GM12878 (cell line): ENCODE results near the gene EHD4. TPM values are rescaled to one million over a fixed set of nuclear protein-coding genes. Genes with fewer than 3 reads are reported as not detected.

Source experiments
- ATAC-seq: fragments of 200-7000 bp; cut with Tn5 transposase; 3 replicates; pipeline ENCODE4 v1.9.1; 2020; ENCODE audit warnings: mild to moderate bottlenecking, moderate library complexity
- BruUV-seq: library from RNA; stranded (reverse); fragments of 400-500 nt; replicated peaks from 2 replicates; lab custom pipeline; 2021; lab: Mats Ljungman, UMichigan
- CTCF ChIA-PET: fragments of 300-600 bp; sonication (Branson Sonifier 250); formaldehyde crosslinking; extraction: SDS; loops from one replicate; lab custom pipeline; 2021; ENCODE audit warnings: inconsistent platforms; lab: Yijun Ruan, JAX
- POLR2A ChIA-PET: fragments of 350-600 bp; formaldehyde crosslinking; extraction: SDS; loops from one replicate; lab custom pipeline; 2021; ENCODE audit warnings: inconsistent platforms; lab: Charles Lee
- RAD21 ChIA-PET: fragments of 300-600 bp; sonication (Branson Sonifier 250); formaldehyde crosslinking; loops from one replicate; lab custom pipeline; 2023; ENCODE audit warnings: antibody characterized with exemption; ENCODE audit not compliant: unreplicated experiment; lab: Charles Lee
- SMC1A ChIA-PET: fragments of 300-600 bp; sonication (Branson Sonifier 250); formaldehyde crosslinking; loops from one replicate; lab custom pipeline; 2023; ENCODE audit not compliant: unreplicated experiment, uncharacterized antibody; lab: Charles Lee
- DNase-seq: peaks from one replicate; pipeline ENCODE4 v3.0.0-alpha.2; 2011; ENCODE audit warnings: low read depth, low spot score
- FAIRE-seq: peaks from 3 replicates; lab custom pipeline; 2011; peaks lifted over from hg19 to GRCh38; lab: Jason Lieb, UNC
- H2AFZ ChIP-seq: 2 replicates; pipeline ENCODE4 v1.6.0; 2011; ENCODE audit warnings: low read depth, low read length, control low read depth; ENCODE audit not compliant: control insufficient read depth
- H3K27ac ChIP-seq: 2 replicates; pipeline ENCODE4 v1.5.1; 2011; ENCODE audit warnings: control low read depth; ENCODE audit not compliant: control insufficient read depth, insufficient read depth
- H3K27me3 ChIP-seq, 2 experiments: replicated peaks in 1 of 2; 2 replicates each; pipeline versions ENCODE4 v1.6.0 to v1.6.1; 2011; ENCODE audit warnings: low read length in 1 of 2; ENCODE audit not compliant: control insufficient read depth in 2 of 2, insufficient read depth in 2 of 2
- H3K36me3 ChIP-seq, 2 experiments: 2 replicates each; pipeline ENCODE4 v1.5.1; 2011; ENCODE audit warnings: low read length in 1 of 2; ENCODE audit not compliant: control insufficient read depth in 2 of 2, insufficient read depth in 2 of 2
- H3K4me1 ChIP-seq: 2 replicates; pipeline ENCODE4 v1.6.1; 2011; ENCODE audit warnings: mild to moderate bottlenecking, low read length, moderate library complexity, mixed read lengths; ENCODE audit not compliant: control insufficient read depth, insufficient read depth
- H3K4me2 ChIP-seq: 2 replicates; pipeline ENCODE4 v1.6.0; 2011; ENCODE audit warnings: control low read depth; ENCODE audit not compliant: control insufficient read depth, insufficient read depth
- H3K4me3 ChIP-seq: fragments of 200-600 bp; sonication (generic); 2 replicates; pipeline ENCODE4 v1.5.1; 2016
- H3K79me2 ChIP-seq: 2 replicates; pipeline ENCODE4 v1.6.0; 2011; ENCODE audit warnings: low read length; ENCODE audit not compliant: control insufficient read depth, insufficient read depth
- H3K9ac ChIP-seq: 2 replicates; pipeline ENCODE4 v1.8.0; 2011; ENCODE audit warnings: low read length, control low read depth, mixed read lengths; ENCODE audit not compliant: control insufficient read depth, insufficient read depth
- H3K9me3 ChIP-seq: replicated peaks from 3 replicates; pipeline ENCODE4 v1.5.1; 2011; ENCODE audit warnings: mild to moderate bottlenecking, low read length; ENCODE audit not compliant: control insufficient read depth, insufficient read depth
- H4K20me1 ChIP-seq: 2 replicates; pipeline ENCODE4 v1.6.0; 2011; ENCODE audit not compliant: control insufficient read depth, insufficient read depth
- ATF7 ChIP-seq: fragments of 450-650 bp; IDR thresholded peaks from 2 replicates; pipeline ENCODE4 v1.6.1; 2016; ENCODE audit warnings: low read depth, mild to moderate bottlenecking
- BCLAF1 ChIP-seq: fragments of 450-650 bp; IDR thresholded peaks from 2 replicates; pipeline ENCODE4 v1.6.1; 2017; ENCODE audit warnings: antibody characterized with exemption, mild to moderate bottlenecking, moderate library complexity
- BMI1 ChIP-seq: fragments of 450-650 bp; IDR thresholded peaks from 2 replicates; pipeline ENCODE4 v1.6.1; 2016; ENCODE audit warnings: mild to moderate bottlenecking, moderate library complexity, borderline replicate concordance
- HDAC6 ChIP-seq: fragments of 200-600 bp; sonication (generic); IDR thresholded peaks from one replicate; pipeline ENCODE4 v1.8.0; 2017; ENCODE audit warnings: antibody characterized with exemption; ENCODE audit not compliant: unreplicated experiment
- HSF1 ChIP-seq: fragments of 150-350 bp; IDR thresholded peaks from 2 replicates; pipeline ENCODE4 v1.6.1; 2014; ENCODE audit warnings: mild to moderate bottlenecking, low read depth, low read length
- KAT2A ChIP-seq: conservative IDR thresholded peaks from 2 replicates; pipeline ENCODE4 v1.6.1; 2011; ENCODE audit warnings: low read depth, low read length; ENCODE audit not compliant: control insufficient read depth
- SMAD1 ChIP-seq: fragments of 450-650 bp; IDR thresholded peaks from 2 replicates; pipeline ENCODE4 v1.6.1; 2018; ENCODE audit warnings: mild to moderate bottlenecking, low read depth; ENCODE audit not compliant: partially characterized antibody
- WGBS: methylation state at CpG from one replicate; pipeline ENCODE4 v1.1.6; 2016; ENCODE audit warnings: low lambda C conversion rate; ENCODE audit not compliant: insufficient replicate concordance, insufficient coverage; ENCODE audit errors: missing lambda C conversion rate; 5-methylcytosine and 5-hydroxymethylcytosine counted together
- in situ Hi-C: fragments of 300-500 bp; cut with MboI; formaldehyde crosslinking; loops from 9 replicates; pipeline ENCODE4 v1.14.3; 2018; ENCODE audit warnings: mixed read lengths
- intact Hi-C: fragments of 100-400 bp; cut with micrococcal nuclease; formaldehyde crosslinking; loops from one replicate; pipeline ENCODE4 v1.14.2; 2022; ENCODE audit not compliant: unreplicated experiment
- polyA plus RNA-seq, 11 experiments: library from polyadenylated mRNA; depleted of rRNA in 4 of 11; unstranded in 6 of 11; stranded (reverse) in 5 of 11; fragments of >200 nt; fragmentation: Nextera tagmentation in 4 of 11; fragmentation: Illumina TruSeq in 1 of 11; extraction: Ambion mirVana in 4 of 11; extraction: Trizol in 1 of 11; gene quantifications; 1 replicate in 1 of 11; 2 replicates in 10 of 11; pipeline versions ENCODE4 v1.2.1 to v1.2.3, GENCODE V29; 2011 to 2016; ENCODE audit warnings: inconsistent platforms in 2 of 11, missing spikeins in 2 of 11, low read depth in 1 of 11
- total RNA-seq, 4 experiments: library from RNA; depleted of rRNA in 3 of 4; stranded (reverse); fragments of >200 nt in 3 of 4; fragmentation: Illumina TruSeq in 1 of 4; extraction: Trizol in 1 of 4; gene quantifications; 2 replicates each; pipeline versions ENCODE4 v1.2.1 to v1.2.3, GENCODE V29; 2013 to 2021
- TF ChIP-seq, protein P1 (sequence below): fragments of 450-650 bp; formaldehyde crosslinking; IDR thresholded peaks from 2 replicates; pipeline ENCODE4 v1.4.0; 2020; ENCODE audit warnings: mild to moderate bottlenecking, moderate library complexity
- TF ChIP-seq, protein P2 (sequence below): fragments of 450-650 bp; IDR thresholded peaks from 2 replicates; pipeline ENCODE4 v1.6.1; 2017; ENCODE audit warnings: mild to moderate bottlenecking, moderate library complexity

Gene EHD4
- total and polyA plus RNA-seq, 10 of the 15 experiments (the other 5 are each of a cell fraction or from before 2014, with no cell fraction given) = 4.2 to 62.9 (median 44.7) TPM

GRCh38 chr15:42018306-42019224 is 46.2 kb upstream of the EHD4 start:
- WGBS = 43% methylated on average over 6 of the region's 6 CpGs
- in situ Hi-C loops (no loop called here), intact Hi-C loops (no loop called here)
- Histone ChIP-seq H3K36me3 (no peaks in the 10 kb centered on the region), H3K4me1 (no peaks in the 10 kb centered on the region), H3K27me3 (no peaks in the 10 kb centered on the region; a peak in 1 of 4 replicates), H3K27ac (no peak overlapping the region), H3K79me2 (no peaks in the 10 kb centered on the region), H2AFZ (no peak overlapping the region), H3K9me3 (no peaks in the 10 kb centered on the region; the same call in 2 of the 3 replicates), H3K9ac (no peak overlapping the region), H4K20me1 (no peaks in the 10 kb centered on the region), H3K4me3 (no peak overlapping the region), H3K4me2 (no peak overlapping the region)
- POLR2A ChIA-PET = interaction anchor here (0.5 kb wide), 1 partner anchor 42 kb away, joined by 3 read pairs; no protein-coding TSS in a partner anchor
- DNase-seq (no peak), ATAC-seq (no peak), FAIRE-seq (no peak)
- SMC1A ChIA-PET = no interaction called here
- no TSS peak for BruUV-seq
- RAD21 ChIA-PET = no interaction called here
- CTCF ChIA-PET = interaction anchor here (0.5 kb wide), 1 partner anchor 175 kb away, joined by 4 read pairs; no protein-coding TSS in a partner anchor
- TF ChIP-seq HDAC6 (no peak), SMAD1 (no peak), HSF1 (no peak), ATF7 (no peak), BMI1 (no peak), KAT2A (no peak), BCLAF1 (no peak)
- TF ChIP-seq, protein P1, sequence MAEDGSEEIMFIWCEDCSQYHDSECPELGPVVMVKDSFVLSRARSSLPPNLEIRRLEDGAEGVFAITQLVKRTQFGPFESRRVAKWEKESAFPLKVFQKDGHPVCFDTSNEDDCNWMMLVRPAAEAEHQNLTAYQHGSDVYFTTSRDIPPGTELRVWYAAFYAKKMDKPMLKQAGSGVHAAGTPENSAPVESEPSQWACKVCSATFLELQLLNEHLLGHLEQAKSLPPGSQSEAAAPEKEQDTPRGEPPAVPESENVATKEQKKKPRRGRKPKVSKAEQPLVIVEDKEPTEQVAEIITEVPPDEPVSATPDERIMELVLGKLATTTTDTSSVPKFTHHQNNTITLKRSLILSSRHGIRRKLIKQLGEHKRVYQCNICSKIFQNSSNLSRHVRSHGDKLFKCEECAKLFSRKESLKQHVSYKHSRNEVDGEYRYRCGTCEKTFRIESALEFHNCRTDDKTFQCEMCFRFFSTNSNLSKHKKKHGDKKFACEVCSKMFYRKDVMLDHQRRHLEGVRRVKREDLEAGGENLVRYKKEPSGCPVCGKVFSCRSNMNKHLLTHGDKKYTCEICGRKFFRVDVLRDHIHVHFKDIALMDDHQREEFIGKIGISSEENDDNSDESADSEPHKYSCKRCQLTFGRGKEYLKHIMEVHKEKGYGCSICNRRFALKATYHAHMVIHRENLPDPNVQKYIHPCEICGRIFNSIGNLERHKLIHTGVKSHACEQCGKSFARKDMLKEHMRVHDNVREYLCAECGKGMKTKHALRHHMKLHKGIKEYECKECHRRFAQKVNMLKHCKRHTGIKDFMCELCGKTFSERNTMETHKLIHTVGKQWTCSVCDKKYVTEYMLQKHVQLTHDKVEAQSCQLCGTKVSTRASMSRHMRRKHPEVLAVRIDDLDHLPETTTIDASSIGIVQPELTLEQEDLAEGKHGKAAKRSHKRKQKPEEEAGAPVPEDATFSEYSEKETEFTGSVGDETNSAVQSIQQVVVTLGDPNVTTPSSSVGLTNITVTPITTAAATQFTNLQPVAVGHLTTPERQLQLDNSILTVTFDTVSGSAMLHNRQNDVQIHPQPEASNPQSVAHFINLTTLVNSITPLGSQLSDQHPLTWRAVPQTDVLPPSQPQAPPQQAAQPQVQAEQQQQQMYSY (CRISPR knock-in tag) = no peak
- TF ChIP-seq, protein P2, sequence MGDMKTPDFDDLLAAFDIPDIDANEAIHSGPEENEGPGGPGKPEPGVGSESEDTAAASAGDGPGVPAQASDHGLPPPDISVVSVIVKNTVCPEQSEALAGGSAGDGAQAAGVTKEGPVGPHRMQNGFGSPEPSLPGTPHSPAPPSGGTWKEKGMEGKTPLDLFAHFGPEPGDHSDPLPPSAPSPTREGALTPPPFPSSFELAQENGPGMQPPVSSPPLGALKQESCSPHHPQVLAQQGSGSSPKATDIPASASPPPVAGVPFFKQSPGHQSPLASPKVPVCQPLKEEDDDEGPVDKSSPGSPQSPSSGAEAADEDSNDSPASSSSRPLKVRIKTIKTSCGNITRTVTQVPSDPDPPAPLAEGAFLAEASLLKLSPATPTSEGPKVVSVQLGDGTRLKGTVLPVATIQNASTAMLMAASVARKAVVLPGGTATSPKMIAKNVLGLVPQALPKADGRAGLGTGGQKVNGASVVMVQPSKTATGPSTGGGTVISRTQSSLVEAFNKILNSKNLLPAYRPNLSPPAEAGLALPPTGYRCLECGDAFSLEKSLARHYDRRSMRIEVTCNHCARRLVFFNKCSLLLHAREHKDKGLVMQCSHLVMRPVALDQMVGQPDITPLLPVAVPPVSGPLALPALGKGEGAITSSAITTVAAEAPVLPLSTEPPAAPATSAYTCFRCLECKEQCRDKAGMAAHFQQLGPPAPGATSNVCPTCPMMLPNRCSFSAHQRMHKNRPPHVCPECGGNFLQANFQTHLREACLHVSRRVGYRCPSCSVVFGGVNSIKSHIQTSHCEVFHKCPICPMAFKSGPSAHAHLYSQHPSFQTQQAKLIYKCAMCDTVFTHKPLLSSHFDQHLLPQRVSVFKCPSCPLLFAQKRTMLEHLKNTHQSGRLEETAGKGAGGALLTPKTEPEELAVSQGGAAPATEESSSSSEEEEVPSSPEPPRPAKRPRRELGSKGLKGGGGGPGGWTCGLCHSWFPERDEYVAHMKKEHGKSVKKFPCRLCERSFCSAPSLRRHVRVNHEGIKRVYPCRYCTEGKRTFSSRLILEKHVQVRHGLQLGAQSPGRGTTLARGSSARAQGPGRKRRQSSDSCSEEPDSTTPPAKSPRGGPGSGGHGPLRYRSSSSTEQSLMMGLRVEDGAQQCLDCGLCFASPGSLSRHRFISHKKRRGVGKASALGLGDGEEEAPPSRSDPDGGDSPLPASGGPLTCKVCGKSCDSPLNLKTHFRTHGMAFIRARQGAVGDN = no peak
